B cell (primary cell): ENCODE results near the gene RILP. TPM values are rescaled to one million over a fixed set of nuclear protein-coding genes. Genes with fewer than 3 reads are reported as not detected.

Source experiments
- ATAC-seq: fragments of 200-7000 bp; cut with Tn5 transposase; one replicate; pipeline ENCODE4 v1.10.0; 2021; ENCODE audit warnings: low read depth, mild to moderate bottlenecking, moderate number of reproducible peaks, moderate library complexity
- CTCF ChIA-PET: fragments of 350-600 bp; sonication (Branson Sonifier 250); formaldehyde crosslinking; loops from one replicate; lab custom pipeline; 2021; ENCODE audit warnings: antibody characterized with exemption, inconsistent platforms; lab: Charles Lee
- POLR2A ChIA-PET: fragments of 350-600 bp; sonication (Branson Sonifier 250); formaldehyde crosslinking; loops from one replicate; lab custom pipeline; 2021; ENCODE audit warnings: antibody characterized with exemption; lab: Charles Lee
- DNase-seq: peaks from one replicate; pipeline ENCODE4 v3.0.0; 2013
- H2AFZ ChIP-seq: 2 replicates; pipeline ENCODE4 v1.6.1; 2012; ENCODE audit warnings: mild to moderate bottlenecking, low read depth, low read length; ENCODE audit not compliant: insufficient read depth, poor library complexity, severe bottlenecking
- H3K27ac ChIP-seq, 2 donors: 1 replicate in 1 of 2; 2 replicates in 1 of 2; pipeline ENCODE4 v1.5.1; 2012 to 2013; ENCODE audit warnings: low read length in 2 of 2, mild to moderate bottlenecking in 2 of 2, moderate library complexity in 1 of 2
- H3K27me3 ChIP-seq, 4 experiments: fragments of 200-600 bp in 1 of 4; sonication (generic) in 1 of 4; replicated peaks in 1 of 4; 1 replicate in 2 of 4; 2 replicates in 2 of 4; pipeline versions ENCODE4 v1.6.1 to v1.7.0; 2013 to 2016; ENCODE audit warnings: low read length in 3 of 4, mild to moderate bottlenecking in 2 of 4, mixed read lengths in 1 of 4, moderate library complexity in 1 of 4; ENCODE audit not compliant: insufficient read depth in 4 of 4, control insufficient read depth in 3 of 4; ENCODE audit errors: control extremely low read depth in 1 of 4
- H3K36me3 ChIP-seq, 2 experiments: replicated peaks in 1 of 2; 1 replicate in 1 of 2; 2 replicates in 1 of 2; pipeline versions ENCODE4 v1.6.1 to v1.7.1; 2013; ENCODE audit warnings: low read length in 1 of 2; ENCODE audit not compliant: insufficient read depth in 2 of 2, control insufficient read depth in 1 of 2; ENCODE audit errors: control extremely low read depth in 1 of 2, extremely low read depth in 1 of 2
- H3K4me1 ChIP-seq, 2 donors: fragments of 200-600 bp in 1 of 2; sonication (generic) in 1 of 2; 1 replicate in 1 of 2; 2 replicates in 1 of 2; pipeline versions ENCODE4 v1.5.1 to v1.6.1; 2013 to 2017; ENCODE audit warnings: low read length in 2 of 2; ENCODE audit not compliant: control insufficient read depth in 2 of 2, insufficient read depth in 2 of 2
- H3K4me2 ChIP-seq: replicated peaks from 2 replicates; pipeline ENCODE3; 2012; ENCODE audit warnings: mild to moderate bottlenecking, low read depth, low read length; ENCODE audit not compliant: poor library complexity, severe bottlenecking
- H3K4me3 ChIP-seq, 5 experiments: fragments of 200-600 bp in 1 of 5; sonication (generic) in 1 of 5; 1 replicate in 3 of 5; 2 replicates in 2 of 5; pipeline versions ENCODE4 v1.5.1 to v1.7.0; 2011 to 2016; ENCODE audit warnings: low read length in 4 of 5, mild to moderate bottlenecking in 4 of 5, low read depth in 2 of 5, control low read depth in 1 of 5, moderate library complexity in 1 of 5; ENCODE audit not compliant: insufficient read depth in 1 of 5; ENCODE audit errors: control extremely low read depth in 1 of 5, extremely low read depth in 1 of 5
- H3K79me2 ChIP-seq: fragments of 200-600 bp; sonication (generic); one replicate; pipeline ENCODE4 v1.6.0; 2016; ENCODE audit warnings: low read length; ENCODE audit not compliant: control insufficient read depth, insufficient read depth
- H3K9ac ChIP-seq: fragments of 200-600 bp; sonication (generic); 2 replicates; pipeline ENCODE4 v1.6.1; 2017; ENCODE audit warnings: mild to moderate bottlenecking, low read length, moderate library complexity
- H3K9me3 ChIP-seq, 3 donors: one replicate each; pipeline versions ENCODE4 v1.6.1 to v1.7.1; 2013; ENCODE audit warnings: low read length in 2 of 3; ENCODE audit not compliant: control insufficient read depth in 2 of 3, insufficient read depth in 1 of 3; ENCODE audit errors: control extremely low read depth in 1 of 3
- H4K20me1 ChIP-seq: 2 replicates; pipeline ENCODE4 v1.6.0; 2012; ENCODE audit warnings: mild to moderate bottlenecking, low read length; ENCODE audit not compliant: insufficient read depth, control insufficient read depth, poor library complexity, severe bottlenecking
- H3K27ac Mint-ChIP-seq: one replicate; pipeline ENCODE4 v1.8.0; 2021; ENCODE audit warnings: mixed read lengths
- H3K27me3 Mint-ChIP-seq: one replicate; pipeline ENCODE4 v1.8.0; 2021; ENCODE audit warnings: mixed read lengths
- H3K4me1 Mint-ChIP-seq: one replicate; pipeline ENCODE4 v1.8.0; 2021; ENCODE audit warnings: mixed read lengths
- H3K4me3 Mint-ChIP-seq: one replicate; pipeline ENCODE4 v1.8.0; 2021; ENCODE audit warnings: mixed read lengths
- H3K9me3 Mint-ChIP-seq: one replicate; pipeline ENCODE4 v1.8.0; 2022; ENCODE audit warnings: mixed read lengths; ENCODE audit not compliant: insufficient read depth
- EZH2 ChIP-seq: IDR thresholded peaks from 2 replicates; pipeline ENCODE4 v1.6.1; 2012; ENCODE audit warnings: borderline replicate concordance, low read depth, mild to moderate bottlenecking, moderate library complexity, low read length; ENCODE audit not compliant: insufficient read depth, poor library complexity, severe bottlenecking
- WGBS: methylation state at CpG from one replicate; pipeline ENCODE4 v1.1.5; 2013; ENCODE audit warnings: missing lambda C conversion rate; ENCODE audit not compliant: insufficient coverage; 5-methylcytosine and 5-hydroxymethylcytosine counted together
- intact Hi-C: fragments of 100-400 bp; cut with micrococcal nuclease; formaldehyde crosslinking; loops from one replicate; pipeline ENCODE4 v1.10.0; 2022
- polyA plus RNA-seq: library from polyadenylated mRNA; depleted of rRNA; stranded (reverse); fragments of >200 nt; gene quantifications from 2 replicates; pipeline ENCODE4 v1.2.3, GENCODE V29; 2012
- total RNA-seq, 2 donors: library from RNA; stranded (reverse); fragments of 120-200 nt in 1 of 2; gene quantifications; 1 replicate in 1 of 2; 2 replicates in 1 of 2; pipeline versions ENCODE4 v1.2.3 to v1.2.4, GENCODE V29; 2013 to 2022
- TF ChIP-seq, protein P1 (sequence below): fragments of 200-600 bp; IDR thresholded peaks from one replicate; pipeline ENCODE4 v1.8.0; 2022; ENCODE audit warnings: antibody characterized with exemption, mild to moderate bottlenecking

Gene RILP
- total and polyA plus RNA-seq, 2 donors (not counting 1 experiment from before 2014, with no cell fraction given): 1.1 to 7.0 TPM

DNA sequence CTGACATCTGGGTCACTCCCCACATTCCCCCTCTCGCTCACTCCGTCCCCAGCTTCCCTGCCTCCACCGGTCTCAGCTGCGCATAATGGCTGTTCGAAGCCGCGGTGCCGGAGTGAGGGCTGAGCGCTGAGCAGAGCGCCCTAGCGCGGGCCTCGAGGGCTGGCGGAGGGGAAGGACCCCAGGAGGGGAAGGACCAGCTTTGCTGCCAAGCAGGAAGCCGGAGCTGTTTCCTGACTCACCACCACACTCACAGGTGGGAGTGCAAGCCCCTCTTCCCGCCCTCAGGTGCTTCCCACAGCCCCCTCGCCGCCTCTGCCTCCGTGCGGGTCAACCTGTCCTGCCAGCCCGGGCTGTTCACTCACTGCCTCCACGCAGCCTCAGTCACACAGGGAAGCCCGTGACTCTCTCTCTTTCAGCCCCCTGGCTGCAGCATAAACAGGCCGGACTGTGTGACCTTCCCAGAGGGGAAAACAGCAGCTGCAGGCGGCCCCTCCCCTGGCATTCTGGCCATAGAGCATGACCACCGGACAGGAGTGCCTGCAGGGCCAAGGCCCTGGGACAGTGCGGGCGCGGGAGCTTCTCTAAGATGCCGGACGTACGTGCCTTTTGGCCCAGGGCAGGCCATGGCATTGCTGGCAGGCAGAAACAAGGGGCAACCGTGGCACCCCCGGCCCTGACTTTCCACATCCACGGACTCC lies 44.7 kb downstream of the RILP start:
- Mint-ChIP-seq H3K4me1 (peaks cover 27% of the 10 kb centered on the region), H3K27me3 (no peaks in the 10 kb centered on the region), H3K4me3 (no peak overlapping the region), H3K9me3 (no peaks in the 10 kb centered on the region), H3K27ac (no peak overlapping the region)
- DNase-seq (no peak), ATAC-seq (no peak)
- H4K20me1 ChIP-seq: peaks cover 33% of the 10 kb centered on the region
- H3K9ac ChIP-seq: no peak overlapping the region
- WGBS: 48% methylated on average over 32 of the region's 35 CpGs
- ChIA-PET POLR2A (interaction anchor here (1.0 kb wide), 1 partner anchor 23 kb away, joined by 3 read pairs; the partner anchor contains the start of gene SLC43A2), CTCF (interaction anchor here (1.0 to 1.1 kb wide), 2 partner anchors 20 to 240 kb away, joined by 3 read pairs; no protein-coding TSS in a partner anchor)
- H3K27ac ChIP-seq: no peak overlapping the region
- H3K79me2 ChIP-seq: peaks cover 18% of the 10 kb centered on the region
- intact Hi-C loops: no loop called here
- H3K4me1 ChIP-seq: peaks cover 0 to 19% of the 10 kb centered on the region in 2 donors
- H3K4me3 ChIP-seq: no peak overlapping the region
- peak overlapping the region; percentile 28 for H3K4me2 ChIP-seq
- H2AFZ ChIP-seq: no peak overlapping the region
- no peaks in the 10 kb centered on the region for H3K27me3 ChIP-seq
- peaks cover 0 to 22% of the 10 kb centered on the region in 2 experiments for H3K36me3 ChIP-seq
- TF ChIP-seq, protein P1, sequence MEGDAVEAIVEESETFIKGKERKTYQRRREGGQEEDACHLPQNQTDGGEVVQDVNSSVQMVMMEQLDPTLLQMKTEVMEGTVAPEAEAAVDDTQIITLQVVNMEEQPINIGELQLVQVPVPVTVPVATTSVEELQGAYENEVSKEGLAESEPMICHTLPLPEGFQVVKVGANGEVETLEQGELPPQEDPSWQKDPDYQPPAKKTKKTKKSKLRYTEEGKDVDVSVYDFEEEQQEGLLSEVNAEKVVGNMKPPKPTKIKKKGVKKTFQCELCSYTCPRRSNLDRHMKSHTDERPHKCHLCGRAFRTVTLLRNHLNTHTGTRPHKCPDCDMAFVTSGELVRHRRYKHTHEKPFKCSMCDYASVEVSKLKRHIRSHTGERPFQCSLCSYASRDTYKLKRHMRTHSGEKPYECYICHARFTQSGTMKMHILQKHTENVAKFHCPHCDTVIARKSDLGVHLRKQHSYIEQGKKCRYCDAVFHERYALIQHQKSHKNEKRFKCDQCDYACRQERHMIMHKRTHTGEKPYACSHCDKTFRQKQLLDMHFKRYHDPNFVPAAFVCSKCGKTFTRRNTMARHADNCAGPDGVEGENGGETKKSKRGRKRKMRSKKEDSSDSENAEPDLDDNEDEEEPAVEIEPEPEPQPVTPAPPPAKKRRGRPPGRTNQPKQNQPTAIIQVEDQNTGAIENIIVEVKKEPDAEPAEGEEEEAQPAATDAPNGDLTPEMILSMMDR: no peak
- no peak for TF ChIP-seq EZH2
- H3K9me3 ChIP-seq: peaks cover 0 to 9% (median 0%) of the 10 kb centered on the region in 3 donors

DNA sequence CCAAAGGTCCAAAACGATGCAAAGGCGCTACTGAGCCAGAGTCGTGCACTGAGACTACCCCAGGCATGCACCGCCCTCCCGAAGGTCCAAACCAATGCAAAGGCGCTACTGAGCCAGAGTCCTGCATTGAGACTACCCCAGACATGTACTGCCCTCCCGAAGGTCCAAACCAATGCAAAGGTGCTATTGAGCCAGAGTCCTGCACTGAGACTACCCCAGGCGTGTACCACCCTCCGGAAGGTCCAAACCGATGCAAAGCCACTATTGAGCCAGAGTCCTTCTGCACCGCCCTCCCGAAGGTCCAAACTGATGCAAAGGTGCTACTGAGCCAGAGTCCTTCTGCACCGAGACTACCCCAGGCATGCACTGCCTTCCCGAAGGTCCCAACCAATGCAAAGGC lies 48.1 kb downstream of the RILP start:
- POLR2A ChIA-PET: no interaction called here

More for the DNA sequence above, 48.1 kb downstream of the RILP start:
- peaks cover 19% of the 10 kb centered on the region for H3K79me2 ChIP-seq
- intact Hi-C loops: no loop called here
- H3K27me3 ChIP-seq: no peaks in the 10 kb centered on the region
- H3K4me1 ChIP-seq: peaks cover 0 to 9% of the 10 kb centered on the region in 2 donors
- Mint-ChIP-seq H3K4me1 (peaks cover 7% of the 10 kb centered on the region), H3K9me3 (no peaks in the 10 kb centered on the region), H3K27ac (no peak overlapping the region), H3K4me3 (no peak overlapping the region), H3K27me3 (no peaks in the 10 kb centered on the region)
- no peak overlapping the region for H2AFZ ChIP-seq
- no peak overlapping the region for H3K27ac ChIP-seq
- H3K9me3 ChIP-seq: peaks cover 0 to 9% (median 0%) of the 10 kb centered on the region in 3 donors
- peaks cover 0 to 14% of the 10 kb centered on the region in 2 experiments for H3K36me3 ChIP-seq
- no peak for TF ChIP-seq EZH2
- TF ChIP-seq, protein P1: no peak
- no peak overlapping the region for H3K9ac ChIP-seq
- no peak overlapping the region for H3K4me2 ChIP-seq
- H4K20me1 ChIP-seq: peaks cover 33% of the 10 kb centered on the region
- DNase-seq (no peak), ATAC-seq (no peak)
- CTCF ChIA-PET: no interaction called here
- H3K4me3 ChIP-seq: no peak overlapping the region
- 99% methylated on average over 14 of the region's 14 CpGs for WGBS
